ENCODE results near the gene ARL3.

DNA sequence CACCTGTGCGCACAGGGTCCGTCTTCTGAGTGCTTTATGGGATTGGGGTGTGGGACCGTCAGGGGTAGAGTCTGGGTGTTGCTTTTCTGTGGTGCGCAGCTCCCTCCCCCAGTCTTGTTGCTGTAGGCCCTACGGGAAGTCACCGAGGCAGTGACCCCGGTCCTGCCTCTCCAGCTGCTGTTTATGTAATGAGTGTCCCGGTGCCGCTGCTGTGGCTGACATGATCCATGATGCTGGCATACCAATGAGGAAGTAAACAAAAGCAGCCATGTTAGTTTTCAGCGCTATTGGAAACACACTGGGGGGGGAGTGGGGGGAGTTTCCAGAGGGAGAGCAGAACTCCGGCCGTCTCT lies 68.8 kb downstream of the ARL3 start:
- no peak for TF ChIP-seq POLR2A (IDR thresholded peaks at IDR 0.05)
- TF ChIP-seq, protein P1, sequence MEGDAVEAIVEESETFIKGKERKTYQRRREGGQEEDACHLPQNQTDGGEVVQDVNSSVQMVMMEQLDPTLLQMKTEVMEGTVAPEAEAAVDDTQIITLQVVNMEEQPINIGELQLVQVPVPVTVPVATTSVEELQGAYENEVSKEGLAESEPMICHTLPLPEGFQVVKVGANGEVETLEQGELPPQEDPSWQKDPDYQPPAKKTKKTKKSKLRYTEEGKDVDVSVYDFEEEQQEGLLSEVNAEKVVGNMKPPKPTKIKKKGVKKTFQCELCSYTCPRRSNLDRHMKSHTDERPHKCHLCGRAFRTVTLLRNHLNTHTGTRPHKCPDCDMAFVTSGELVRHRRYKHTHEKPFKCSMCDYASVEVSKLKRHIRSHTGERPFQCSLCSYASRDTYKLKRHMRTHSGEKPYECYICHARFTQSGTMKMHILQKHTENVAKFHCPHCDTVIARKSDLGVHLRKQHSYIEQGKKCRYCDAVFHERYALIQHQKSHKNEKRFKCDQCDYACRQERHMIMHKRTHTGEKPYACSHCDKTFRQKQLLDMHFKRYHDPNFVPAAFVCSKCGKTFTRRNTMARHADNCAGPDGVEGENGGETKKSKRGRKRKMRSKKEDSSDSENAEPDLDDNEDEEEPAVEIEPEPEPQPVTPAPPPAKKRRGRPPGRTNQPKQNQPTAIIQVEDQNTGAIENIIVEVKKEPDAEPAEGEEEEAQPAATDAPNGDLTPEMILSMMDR (IDR thresholded peaks at IDR 0.05): no peak

Data from lower leg skin (tissue), 3 donors.